Activated CD4-positive, alpha-beta T cell treated with anti-CD3 and anti-CD28 coated beads, Interleukin-2, Interleukin-6, amounts not matched to agents 100 ng/mL and 50 ng/mL, durations not matched to agents 16 hours and 8 hours (primary cell): ENCODE data around the gene C14orf180.

Experiments
- DNase-seq: peaks from one replicate; pipeline ENCODE4 v3.0.0-alpha.2; 2020

Gene C14orf180

DNA sequence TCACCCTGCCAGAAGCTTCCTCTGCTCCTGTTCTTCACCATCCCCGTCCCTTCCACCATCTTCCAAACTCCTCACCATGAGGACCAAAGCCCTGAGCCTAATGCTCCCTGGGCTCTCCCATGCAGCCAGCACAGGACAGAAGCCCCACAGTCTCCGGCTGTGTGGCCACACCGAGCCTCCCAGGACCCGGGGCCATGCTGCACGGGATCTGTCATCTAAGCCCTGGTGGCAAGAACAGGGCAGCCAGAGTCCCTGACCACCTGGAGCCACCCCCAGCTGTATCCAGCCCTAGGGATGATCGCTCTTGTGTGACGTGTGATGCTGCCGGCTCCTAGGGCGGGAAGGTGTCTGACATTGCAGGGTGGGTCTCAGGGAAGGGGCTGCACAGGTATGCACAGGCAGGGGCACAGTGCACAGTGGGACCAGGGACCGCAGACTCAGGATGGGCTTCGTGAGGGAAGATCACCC lies 16.9 kb downstream of the C14orf180 start:
- DNase-seq: no peak

DNA sequence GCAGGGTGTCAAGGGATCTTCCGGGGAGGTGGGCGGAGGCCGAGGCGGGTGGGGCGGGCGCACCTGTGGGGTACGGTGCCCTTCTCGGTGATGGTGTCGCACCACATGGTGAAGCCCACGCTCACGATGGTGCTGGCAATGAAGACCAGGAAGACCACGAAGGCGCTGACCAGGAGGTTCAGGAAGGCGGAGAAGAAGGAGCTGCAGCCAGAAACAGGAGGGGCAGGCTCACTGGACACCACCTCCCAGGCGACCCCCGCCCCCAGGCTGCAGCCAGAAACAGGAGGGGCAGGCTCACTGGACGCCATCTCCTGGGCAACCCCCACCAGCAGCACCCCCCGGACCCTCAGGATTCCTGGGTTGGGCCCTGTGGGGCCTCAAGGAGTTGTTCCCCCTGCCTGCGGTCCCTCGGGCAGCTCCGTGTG lies 17.4 kb downstream of the C14orf180 start:
- no peak for DNase-seq

DNA sequence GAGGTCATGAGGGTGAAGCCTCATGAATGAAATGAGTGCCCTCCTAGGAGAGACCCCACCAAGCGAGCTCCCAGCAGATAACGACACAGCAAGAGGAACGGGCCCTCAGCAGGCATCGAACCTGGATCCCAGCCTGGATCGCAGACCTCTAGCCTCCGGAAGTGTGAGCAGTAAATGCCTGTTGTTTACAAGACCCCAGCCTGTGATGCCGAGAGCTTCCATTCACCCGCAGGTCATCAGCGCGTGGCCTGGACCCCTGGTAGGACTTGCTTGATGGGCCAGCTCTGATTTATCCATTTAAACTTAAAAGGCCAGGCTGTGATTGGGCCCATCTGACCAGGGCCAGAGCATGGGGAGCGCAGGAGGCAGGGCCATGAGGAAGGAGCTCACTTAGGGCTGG lies 18.0 kb downstream of the C14orf180 start:
- DNase-seq: no peak

DNA sequence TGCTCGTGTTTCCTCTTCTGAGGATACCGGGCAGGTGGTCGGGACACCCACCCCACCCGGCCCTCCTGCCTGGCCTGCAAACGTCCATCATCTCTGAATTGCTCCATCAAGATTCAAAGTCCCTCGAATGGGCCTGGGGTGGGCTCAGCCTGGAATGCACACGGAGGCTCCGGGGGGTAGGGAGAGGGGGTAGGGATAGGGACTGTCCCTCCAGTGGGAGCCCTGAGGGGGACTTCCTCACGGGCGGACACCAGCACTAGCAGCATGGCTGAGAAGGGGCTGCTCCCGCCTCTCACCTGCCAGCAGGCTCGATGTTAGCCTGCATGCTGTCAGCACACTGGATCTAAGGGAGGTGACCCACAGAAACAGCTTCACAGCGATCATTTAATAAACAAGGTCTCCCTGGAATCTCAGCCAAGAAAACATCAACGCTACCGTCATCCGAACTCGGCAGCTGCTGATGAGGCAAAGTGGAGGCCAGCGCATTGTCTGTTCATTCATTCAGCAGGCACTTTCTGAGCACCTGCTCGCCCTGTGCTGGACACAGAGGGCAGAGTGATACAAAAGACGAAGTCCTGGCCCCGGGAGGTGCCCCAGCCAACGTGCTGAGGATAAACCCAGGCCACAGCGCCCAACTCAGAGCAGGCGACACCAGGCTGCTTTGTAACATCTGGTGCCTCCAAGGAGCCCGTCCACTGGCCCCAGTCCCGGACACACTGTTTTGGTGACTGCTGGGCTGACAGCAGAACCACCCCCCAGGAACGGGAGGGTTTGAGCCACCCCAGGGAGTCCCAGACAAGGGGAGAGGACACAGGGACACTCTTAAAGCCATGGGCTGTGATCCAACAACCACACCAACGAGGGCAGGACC lies 18.7 kb downstream of the C14orf180 start:
- DNase-seq: no peak

DNA sequence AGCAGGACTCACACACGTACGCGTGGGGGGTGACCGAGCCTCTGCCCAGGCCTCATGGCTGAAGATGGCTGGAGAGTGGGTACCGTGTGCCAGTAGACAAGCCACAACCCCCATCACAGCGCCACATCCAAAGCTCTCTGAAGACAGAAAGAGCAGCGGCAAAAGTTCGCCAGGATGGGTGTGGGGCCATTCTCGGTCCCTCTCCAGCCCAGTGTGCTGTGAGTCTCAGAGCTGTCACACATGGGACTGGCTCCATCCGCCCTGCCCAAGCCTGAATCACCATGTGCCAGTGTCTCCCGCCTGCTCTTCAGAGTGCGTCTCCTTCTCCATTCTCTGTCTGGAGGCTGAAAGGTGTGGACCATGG lies 19.3 kb downstream of the C14orf180 start:
- DNase-seq: no peak

DNA sequence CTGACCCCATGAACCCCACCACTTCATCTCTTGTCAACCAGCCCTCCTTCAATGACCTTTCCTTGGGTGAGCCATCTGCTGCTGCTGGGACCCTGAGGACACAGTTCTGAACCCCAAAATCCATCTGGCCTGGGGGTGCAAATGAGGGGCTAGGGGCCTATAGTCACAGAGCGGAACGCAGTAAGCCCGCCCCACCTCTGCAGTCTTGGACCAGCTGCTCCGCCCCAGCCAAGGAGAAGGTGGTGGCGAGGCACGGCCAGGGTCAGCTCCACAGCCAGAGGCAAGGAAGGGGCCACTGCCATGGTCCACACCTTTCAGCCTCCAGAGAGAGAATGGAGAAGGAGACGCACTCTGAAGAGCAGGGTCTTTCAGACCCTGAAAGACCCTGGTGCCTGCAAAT lies 19.9 kb downstream of the C14orf180 start:
- no peak for DNase-seq

DNA sequence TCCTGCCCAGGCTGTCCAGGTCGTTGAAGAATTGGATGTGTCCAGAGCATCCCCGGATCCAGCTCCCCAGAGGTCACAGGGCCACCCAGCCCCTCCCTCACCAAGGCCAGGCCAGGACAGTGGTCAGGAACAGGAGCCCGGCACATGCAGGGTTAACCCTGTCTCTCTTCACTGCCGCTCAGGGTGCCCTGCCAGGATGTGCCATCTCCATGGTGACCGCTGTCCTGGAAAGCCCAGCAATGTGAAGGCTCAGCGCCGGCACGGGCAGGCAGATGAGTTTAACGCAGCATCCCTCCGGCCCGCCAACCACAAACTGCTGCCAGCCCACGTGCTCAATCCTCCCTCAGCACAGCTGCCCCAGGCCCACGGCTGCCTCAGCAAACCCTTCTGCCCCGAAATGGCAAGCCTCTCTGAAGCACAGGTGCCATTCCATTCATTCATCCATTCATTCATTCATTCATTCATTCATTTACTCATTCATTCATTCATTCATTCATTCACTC lies 20.6 kb downstream of the C14orf180 start:
- no peak for DNase-seq

DNA sequence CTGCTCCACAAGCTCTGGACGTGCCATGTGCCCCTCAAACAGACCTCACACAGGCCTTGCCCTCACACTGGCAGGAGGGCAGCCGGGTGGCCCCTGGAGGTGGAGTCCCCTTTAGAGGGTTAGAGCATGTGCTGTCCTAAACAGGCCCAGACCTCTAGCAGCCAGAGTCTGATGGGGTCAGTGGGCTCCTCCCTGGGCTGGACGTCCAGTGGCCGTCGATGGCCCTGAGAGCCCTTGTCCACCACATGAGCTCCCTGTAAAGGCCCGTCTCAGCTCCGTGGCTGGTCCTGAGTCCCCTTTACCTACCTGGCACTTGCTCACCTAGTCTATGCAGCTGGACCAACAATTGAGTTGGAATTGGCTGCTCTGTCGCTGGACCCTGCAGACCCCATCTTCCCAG lies 21.2 kb downstream of the C14orf180 start:
- DNase-seq: no peak

DNA sequence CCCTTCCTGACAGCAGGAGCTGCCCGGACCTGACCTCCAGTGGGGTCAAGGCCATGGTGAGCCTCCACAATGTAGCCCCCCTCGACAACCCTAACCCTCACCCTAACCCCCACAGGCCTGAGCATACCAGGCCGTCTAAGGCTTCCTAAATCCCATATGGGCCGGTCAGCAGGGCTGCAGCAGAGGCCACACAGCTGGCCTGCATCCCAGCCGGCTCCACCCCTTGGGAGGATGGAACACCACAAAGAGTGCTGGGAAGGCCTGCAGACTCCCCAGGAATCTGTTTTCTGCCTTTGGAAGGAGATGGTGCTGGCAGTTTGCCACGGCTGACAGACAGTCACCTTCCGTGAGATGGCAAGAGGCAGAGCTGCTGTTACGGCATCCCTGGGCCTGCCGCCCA lies 22.2 kb downstream of the C14orf180 start:
- DNase-seq: no peak

DNA sequence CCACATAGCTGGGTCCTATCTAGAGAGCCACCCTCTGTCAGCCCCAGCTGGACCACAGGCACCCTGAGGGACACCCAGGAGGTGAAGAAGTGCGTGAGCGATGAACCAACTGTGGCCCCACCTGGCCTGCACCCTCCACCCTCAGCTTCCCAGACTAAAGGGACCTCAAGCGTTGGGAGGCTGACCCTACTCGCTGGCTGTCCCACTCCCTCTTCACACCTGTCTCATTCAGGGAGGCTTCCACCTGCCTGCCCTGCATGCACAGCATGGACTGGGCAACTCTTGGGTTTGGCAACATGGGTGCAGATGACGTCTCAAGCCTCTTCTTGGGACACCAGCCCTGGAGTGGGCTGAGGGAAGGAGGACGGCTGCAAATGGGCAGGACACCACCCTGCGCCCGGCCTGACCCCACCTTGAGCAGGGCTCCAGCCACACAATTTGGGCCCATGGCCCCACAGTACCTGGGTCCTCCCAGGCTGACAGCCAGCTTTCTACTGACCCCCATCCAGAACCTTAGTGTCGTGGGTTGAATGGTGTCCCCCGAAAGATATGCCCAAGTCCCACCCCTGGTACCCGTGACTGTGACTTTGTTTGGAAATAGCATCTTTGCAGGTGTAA lies 22.9 kb downstream of the C14orf180 start:
- DNase-seq: no peak

DNA sequence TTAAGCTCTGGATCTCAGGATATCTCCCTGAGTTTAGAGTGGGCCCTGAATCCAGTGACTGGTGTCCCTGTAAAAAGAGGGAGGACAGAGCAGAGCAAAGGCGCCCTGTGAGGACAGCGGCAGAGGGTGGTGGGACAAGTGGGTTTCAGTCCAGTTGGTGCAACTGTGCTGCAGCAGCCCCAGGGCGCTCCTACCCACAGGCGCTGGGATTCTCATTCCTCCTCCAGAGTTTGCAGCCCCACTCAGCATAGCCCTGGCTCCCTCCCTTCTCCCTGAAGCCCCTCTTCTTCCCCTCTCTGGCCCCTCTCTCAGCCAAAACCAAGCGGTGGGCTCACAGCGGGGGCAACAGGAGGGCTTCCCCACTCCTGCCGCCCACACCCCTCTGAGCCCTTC lies 23.4 kb downstream of the C14orf180 start:
- no peak for DNase-seq

DNA sequence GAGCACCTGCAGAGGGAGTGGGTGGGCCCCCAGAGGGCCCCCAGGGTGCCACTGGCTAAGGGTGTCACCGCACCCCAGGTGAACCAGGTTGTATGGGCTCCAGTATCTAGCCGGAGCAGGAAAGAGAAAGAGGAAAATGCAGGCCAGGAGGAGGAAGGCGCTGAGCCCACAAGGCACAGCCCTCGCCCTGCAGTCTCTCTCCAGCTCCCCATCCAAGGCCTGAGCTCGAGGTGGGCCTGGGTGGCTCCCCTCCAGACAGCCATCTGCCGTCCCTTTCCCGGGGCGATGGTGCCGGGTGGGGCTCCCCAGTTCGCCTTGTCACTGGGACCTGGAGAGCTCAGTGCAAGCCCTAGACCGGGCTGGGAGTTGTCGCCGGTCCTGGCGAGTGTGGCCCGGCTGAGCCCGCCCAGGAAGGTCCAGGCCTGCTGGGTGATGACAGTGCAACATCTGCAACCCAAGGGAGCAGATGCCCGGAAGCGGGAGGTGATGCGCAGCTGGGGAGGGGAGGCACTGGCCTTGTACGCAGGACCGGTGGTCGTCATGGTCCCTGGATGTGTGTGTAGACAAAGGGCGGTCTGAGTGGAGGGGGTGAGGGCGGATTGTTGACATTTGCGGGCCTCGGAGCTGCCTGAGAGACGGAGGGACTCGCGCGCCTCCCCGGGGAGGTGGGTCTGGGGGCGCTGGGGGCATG lies 24.3 kb downstream of the C14orf180 start:
- DNase-seq: no peak

DNA sequence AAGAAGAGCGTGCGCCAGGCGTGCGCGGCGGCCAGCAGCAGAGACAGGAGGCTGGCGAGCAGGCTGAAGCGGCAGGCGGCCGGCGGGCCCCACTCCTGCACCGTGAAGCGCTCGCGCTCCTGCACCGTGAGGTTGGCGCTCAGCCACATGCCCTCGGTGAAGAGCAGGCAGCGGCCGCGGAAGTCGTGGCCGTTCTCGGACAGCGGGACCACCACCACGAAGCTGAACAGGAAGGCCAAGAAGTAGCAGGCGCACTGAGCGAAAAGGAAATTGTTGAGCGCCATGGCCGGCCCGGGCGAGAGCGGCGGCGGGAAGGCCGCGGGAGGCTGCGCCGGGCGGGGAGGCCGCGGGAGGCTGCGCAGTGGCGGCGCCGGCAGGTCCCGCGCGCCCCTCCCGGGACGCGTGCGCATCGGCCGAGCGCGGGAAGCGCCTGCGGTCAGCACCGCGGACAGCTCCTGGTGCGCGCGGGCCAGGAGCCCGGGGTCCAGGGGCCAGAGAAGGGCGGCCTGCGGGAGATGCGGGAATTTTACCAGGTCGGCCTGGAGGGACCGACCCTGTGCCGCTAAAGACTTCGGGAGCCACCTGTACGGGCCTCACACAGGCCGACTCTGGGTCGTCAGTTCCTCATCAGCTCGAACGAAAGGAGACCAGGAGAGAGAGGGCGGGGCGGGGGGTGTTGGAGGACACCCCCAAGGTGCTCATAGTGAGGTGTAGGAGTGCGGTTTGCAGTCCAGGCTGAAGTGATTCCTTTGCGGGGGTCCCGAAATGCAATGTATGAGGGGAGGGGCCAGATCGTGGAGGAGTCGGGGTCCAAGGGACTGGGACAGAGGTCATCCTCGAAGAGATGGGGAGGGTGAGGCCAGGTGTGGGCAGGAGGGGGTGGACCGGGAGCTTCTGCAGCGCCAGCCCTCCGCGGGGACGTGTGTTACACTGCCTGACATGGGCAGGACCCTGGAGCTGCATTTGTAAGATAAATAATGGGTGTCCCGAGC lies 25.2 kb downstream of the C14orf180 start, which contains the start of gene TMEM179:
TSS of gene TMEM179 (minus strand) at position 315 of the 992 bp plus-strand sequence. CDS start at position 284, 31 bp downstream.
- DNase-seq: no peak

DNA sequence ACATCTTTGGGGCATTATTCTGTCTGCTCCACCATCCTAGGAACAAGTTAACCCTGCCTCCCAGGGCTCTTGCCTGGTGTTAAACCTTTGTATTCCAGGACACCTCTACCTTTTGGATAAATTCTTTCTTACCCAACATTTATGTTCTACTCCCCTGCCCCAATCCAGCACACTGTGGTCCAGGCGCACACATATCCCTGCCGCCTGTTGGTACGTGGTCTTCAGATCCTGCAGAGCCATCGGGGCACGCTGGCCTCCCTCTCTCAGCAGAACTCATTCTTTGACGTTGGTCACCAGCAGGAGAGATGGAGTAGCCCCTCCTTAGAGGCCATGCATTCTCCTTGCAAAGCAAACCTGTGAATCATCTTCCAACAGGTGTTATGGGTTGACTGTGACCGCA lies 30.1 kb downstream of the C14orf180 start:
- no peak for DNase-seq

DNA sequence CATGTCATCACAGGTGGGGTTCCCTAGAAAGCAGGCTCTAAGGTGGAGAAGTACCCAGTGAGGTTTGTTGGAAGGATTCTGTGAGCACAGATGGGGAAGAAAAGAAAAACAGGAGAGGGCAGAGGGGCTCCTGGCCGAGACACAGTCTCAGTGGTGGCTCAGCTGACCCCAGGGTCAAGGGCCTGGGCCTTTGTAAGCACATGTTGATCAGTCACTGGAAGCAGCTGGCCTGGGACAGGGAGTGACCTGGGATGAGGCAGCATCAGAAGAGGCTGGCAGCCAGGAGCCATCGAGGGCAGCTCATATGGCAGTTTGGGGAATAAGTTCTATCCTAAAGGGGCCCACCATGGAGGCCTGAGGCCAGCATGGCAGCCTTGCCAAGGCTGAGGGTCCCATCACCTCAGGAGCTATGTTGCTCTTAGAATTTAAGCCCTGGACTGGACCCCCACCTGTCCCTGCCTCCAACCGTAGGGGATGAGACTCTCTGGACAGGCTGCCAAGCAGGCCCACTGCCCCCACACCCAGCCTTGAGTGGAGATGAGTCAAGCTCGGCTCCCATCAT lies 31.3 kb downstream of the C14orf180 start:
- no peak for DNase-seq

DNA sequence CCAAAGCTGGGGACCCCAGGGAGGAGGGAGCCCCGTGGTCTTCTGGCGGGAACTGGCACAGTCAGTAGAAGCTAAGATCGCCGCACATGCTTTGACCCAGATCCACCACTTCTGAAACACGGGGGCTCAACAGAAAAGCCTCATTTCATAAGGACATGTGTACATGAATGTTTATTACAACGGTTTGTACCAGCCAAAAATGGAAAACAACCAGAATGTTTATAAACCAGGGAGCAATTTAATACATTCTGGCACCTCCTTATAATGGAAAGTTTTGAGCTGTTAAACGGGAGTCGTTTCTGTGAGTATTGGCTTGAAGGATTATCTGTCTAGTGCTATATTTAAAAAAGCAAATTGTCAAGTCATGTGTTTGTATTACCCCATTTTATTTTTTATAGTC lies 32.3 kb downstream of the C14orf180 start:
- DNase-seq: no peak

DNA sequence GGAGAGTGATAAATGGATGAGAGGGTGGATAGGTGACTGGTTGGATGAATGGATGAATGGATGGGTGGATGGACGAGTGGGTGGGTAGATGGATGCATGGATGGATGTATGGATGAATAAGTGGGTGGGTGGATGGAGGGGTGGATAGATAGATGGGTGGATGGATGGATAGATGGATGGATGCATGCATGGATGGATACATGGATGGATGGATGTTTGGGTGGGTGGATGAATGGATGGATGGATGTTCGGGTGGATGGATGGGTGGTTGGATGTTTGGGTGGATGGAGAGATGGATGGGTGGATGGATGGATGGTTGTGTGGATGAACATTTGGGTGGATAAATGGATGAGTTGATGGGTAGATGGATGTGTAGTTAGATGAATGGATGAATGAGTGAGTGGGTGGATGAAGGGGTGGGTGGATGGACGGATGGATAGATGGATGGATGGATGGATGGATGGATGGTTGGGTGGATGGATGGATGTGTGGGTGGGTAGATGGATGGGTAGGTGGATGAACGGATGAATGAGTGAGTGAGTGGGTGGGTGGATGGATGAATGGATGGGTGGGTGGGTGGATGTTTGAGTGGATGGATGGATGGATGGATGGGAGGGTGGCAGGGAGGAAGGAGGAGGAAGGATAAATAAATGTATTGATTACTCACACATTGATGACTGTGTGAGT lies 34.7 kb downstream of the C14orf180 start:
- no peak for DNase-seq

DNA sequence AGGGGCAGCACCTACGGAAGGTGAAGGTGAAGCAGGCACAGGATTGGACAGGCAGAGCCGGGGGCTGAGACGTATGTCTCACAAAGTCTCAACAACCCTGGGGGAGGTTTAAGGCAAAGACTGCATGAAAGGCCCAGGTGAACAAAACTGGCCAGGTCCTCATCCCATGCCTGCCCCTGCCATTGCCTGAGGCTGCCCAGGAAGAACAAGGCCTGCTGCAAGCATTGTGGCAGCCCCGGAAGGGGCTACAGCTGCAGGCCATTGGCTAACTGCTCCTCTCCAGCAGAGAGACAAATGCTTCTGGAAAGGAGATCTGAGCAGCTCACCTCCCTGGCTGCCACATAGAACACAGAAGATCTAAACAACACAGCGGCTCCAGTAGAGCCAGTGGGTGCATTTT lies 45.4 kb downstream of the C14orf180 start:
- no peak for DNase-seq

DNA sequence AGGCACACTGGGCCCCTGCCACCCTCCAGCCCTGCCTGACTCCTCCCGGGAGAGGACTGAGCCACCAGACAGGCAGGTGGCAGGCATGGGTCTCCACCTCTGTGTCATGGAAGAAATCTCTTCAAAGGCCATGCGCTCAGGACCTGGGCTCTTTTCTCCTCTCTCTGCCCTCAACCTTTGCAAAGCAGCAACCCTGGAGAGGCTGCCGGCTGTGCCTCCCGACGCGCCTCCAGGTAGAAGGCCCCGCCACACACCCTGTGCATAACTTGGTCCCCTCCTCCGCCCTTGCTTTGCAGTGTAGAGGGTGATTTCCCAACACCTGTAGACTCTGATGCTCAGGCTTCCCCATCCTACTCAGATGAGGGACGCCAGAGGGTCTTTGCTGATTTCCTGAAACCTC lies 53.2 kb downstream of the C14orf180 start:
- no peak for DNase-seq

DNA sequence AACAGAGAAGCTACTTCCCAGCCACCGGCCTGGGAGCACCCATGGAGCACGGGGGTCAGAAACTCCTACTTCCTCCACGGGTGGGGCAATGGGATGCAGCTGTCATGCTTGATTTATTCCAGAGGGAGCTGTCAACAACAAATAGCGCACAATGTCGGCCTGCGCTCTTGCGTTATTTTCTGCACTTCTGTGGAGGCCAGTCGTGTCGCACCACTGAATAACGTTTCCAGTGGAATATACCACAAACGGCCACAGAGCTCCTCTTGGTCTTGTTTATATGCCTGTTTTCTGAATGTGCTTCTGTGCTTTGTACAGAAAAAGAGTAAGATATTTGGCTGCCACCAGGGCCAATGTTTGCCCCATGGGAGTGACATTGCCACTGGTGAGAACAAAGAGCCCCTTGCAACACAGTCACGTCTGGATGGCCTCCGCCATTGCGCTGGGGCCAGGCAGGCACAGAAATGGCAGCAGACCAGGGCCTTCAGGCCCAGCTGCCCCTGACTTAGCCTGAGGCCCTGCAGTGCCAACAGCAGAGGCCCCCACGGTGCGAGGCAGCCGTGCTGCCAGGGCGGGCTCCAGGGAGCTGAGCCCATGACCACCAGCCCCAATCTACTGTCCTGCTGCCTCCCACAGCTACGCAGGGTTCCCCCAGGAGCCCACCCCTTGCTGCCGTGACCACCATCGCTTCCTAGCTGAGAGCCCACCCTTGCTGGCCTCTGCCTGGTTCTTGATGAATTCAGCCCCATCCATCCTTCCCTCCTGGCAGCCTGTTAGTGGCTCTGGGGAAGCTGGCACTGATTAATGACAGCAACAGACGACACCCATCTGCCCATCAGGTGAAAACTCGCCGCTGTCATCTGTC lies 53.9 kb downstream of the C14orf180 start:
- no peak for DNase-seq
